HL-60/S4 (cell line): ENCODE data around the gene ABCB8.
"Not testable (repeated sequence)": the region's sequence is repeated elsewhere in the genome, so short reads cannot be mapped to it uniquely, and the experiment has no call there.

Source experiments
- in situ Hi-C: fragments of 300-500 bp; cut with MboI; formaldehyde crosslinking; loops from 2 replicates; pipeline ENCODE4 v1.14.3; 2022; ENCODE audit warnings: low sequenced_read_pairs

Gene ABCB8

DNA sequence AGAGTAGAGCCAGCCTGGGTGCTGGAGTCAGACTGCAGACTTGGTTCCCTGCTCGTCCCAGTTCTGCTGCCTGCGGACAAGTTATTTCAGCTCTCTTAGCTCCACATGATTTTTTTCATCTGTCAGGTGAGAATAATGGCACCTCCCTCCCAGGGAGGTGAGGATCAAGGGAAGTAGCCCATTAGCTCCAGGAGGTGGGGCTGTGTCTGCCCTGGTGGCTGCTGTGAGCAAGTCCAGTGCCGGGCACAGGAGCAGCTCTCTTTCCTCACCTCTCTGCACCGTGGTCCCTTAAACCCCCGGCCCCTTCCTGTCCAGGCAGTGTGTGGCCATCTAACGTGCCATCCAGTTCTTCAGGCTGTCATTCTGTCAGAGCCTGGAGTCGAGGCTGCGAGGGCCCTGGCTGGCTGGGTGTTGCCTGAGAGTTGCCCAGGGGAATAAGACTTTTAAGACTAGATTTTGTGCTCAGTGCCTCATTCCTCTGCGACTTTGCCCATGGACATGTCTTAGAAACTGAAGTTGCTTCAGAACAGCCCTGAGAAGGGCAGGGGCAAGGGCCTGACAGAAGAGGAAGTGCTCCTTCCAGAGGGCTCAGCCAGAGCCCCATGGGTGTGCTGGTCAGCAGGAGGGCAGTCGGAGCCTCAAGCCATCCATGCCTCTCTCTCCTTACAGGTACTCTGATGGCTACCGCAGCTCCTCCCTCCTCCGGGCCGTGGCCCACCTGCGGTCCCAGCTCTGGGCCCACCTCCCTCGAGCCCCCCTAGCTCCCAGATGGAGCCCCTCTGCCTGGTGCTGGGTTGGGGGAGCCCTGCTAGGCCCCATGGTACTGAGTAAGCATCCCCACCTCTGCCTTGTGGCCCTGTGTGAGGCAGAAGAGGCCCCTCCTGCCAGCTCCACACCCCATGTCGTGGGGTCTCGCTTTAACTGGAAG, 5.0 kb downstream of the ABCB8 start:
- in situ Hi-C loops: no loop called here

- in situ Hi-C loops: no loop called here
Measured at GRCh38 chr7:151033864-151034249, 5.6 kb downstream of the ABCB8 start.

GRCh38 chr7:151034312-151035025, 6.2 kb downstream of the ABCB8 start:
- in situ Hi-C loops: no loop called here

GRCh38 chr7:151035026-151035717, 6.9 kb downstream of the ABCB8 start:
- in situ Hi-C loops: no loop called here

GRCh38 chr7:151035902-151036301, 7.7 kb downstream of the ABCB8 start:
- in situ Hi-C loops: no loop called here

GRCh38 chr7:151038951-151039849, 10.9 kb downstream of the ABCB8 start:
- in situ Hi-C loops: no loop called here

GRCh38 chr7:151039850-151040548, 11.7 kb downstream of the ABCB8 start:
- in situ Hi-C loops: no loop called here

DNA sequence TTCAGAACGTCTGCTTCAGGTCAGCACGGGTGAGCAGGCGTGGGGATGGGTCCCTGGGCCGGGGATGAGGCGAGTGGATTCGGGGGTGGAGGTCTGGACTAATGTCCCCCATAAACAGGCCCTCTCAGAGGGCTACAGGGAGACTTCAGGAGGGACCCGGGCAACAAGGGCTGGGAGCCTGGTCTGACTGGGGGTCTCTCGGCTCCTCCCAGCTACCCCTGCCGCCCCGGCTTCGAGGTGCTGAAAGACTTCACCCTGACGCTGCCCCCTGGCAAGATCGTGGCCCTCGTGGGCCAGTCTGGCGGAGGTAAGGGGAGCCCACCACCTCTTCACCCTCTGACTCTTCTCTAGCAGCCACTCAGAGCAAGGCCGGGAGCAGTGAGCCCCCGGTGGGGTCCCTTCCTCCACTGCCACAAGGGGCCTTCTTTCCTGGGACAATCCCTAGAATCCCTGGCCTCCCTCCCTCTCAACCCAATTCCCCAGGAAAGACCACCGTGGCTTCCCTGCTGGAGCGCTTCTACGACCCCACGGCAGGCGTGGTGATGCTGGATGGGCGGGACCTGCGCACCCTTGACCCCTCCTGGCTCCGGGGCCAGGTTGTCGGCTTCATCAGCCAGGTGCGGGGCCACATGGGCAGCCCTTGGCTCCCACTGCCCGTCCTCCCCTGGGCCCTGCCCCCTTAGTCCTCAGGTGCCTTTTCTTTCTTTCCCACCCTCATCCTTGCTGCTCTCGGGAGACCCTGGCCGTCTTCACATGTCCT, 12.5 kb downstream of the ABCB8 start:
- in situ Hi-C loops: no loop called here

- in situ Hi-C loops: not testable (repeated sequence)
Measured at GRCh38 chr7:151043449-151043848, 15.2 kb downstream of the ABCB8 start.

GRCh38 chr7:151043959-151044358, 15.7 kb downstream of the ABCB8 start:
- in situ Hi-C loops: no loop called here

- in situ Hi-C loops: no loop called here
Measured at GRCh38 chr7:151045262-151045661, 17.0 kb downstream of the ABCB8 start.

DNA sequence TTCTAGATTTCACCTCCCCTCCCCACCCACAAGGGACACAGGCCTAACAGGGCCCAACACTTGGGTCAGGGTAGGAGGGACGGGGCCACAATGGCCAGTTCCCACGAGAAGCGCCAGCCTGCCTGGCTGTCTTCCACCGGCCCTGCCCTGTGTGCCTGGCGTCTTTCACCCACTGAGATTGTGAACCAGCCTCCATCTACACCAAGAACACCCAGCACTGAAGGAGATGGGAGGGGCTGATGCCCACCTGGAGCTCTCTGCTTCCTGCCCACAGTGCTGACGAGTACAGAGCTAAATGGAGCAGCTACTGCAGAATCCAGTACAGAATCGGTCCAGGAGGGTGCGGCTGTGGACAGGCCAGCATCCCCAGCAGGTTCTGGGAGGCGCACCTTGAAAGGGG, 17.7 kb downstream of the ABCB8 start:
- in situ Hi-C loops: no loop called here

- in situ Hi-C loops: no loop called here
Measured at GRCh38 chr7:151046603-151047573, 18.6 kb downstream of the ABCB8 start.

GRCh38 chr7:151047976-151048815, 19.9 kb downstream of the ABCB8 start, which contains the start of gene ASIC3:
Gene ASIC3 (plus strand): TSS chr7:151048531. CDS start chr7:151048886, 355 bp downstream.
- in situ Hi-C loops: no loop called here

- in situ Hi-C loops: no loop called here
Measured at GRCh38 chr7:151048911-151049463, 20.7 kb downstream of the ABCB8 start.

GRCh38 chr7:151051108-151051507, 22.9 kb downstream of the ABCB8 start:
- in situ Hi-C loops: no loop called here

DNA sequence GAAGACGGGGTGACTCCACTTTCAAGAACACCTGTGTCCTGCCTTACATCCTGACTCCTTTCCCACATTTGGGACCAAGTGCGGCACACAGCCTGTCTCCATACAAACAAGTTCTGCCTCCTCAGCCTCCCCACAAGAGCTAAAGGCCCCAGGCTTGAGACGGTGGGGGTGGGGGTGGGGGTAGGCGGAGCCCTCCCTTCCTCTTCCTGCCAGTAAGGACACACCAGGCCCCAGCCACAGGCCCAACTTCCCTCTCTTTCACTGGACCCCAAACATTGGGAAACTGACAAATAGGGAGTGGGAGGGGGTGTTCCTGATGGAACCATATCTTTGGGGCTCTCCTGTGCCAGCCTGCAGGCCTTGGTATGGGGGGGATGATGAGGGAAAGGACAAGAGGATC, 24.8 kb downstream of the ABCB8 start:
- in situ Hi-C loops: no loop called here
